SK-N-SH (cell line): ENCODE measurements around the gene CCNY. TPM values are rescaled to one million over a fixed set of nuclear protein-coding genes. Genes with fewer than 3 reads are reported as not detected.
"Not testable (repeated sequence)": the region's sequence is repeated elsewhere in the genome, so short reads cannot be mapped to it uniquely, and the experiment has no call there.

Experiments used
- CTCF ChIA-PET: fragments of 300-600, 350-600 bp; formaldehyde crosslinking; extraction: SDS; loops from one replicate; lab custom pipeline; 2021; lab: Yijun Ruan, JAX
- POLR2A ChIA-PET: fragments of 350-600 bp; sonication (Branson Sonifier 250); formaldehyde crosslinking; extraction: SDS; loops from one replicate; lab custom pipeline; 2020; ENCODE audit warnings: antibody characterized with exemption, inconsistent platforms; lab: Yijun Ruan, JAX
- DNase-seq: peaks from one replicate; pipeline ENCODE4 v3.0.0; 2012
- H2AFZ ChIP-seq: fragments of 200-600 bp; sonication (generic); 2 replicates; pipeline ENCODE4 v1.8.1; 2016; ENCODE audit warnings: antibody characterized with exemption, mild to moderate bottlenecking, low read depth
- H3F3A ChIP-seq: fragments of 200-600 bp; sonication (generic); replicated peaks from 2 replicates; pipeline ENCODE3; 2016; ENCODE audit warnings: antibody characterized with exemption, mild to moderate bottlenecking; ENCODE audit not compliant: insufficient read depth
- H3K27ac ChIP-seq, 2 experiments: fragments of 200-500 bp in 1 of 2; fragments of 200-600 bp in 1 of 2; sonication (Bioruptor generic) in 1 of 2; sonication (generic), shearing (Covaris generic) in 1 of 2; 2 replicates each; pipeline versions ENCODE4 v1.5.1 to v1.6.1; 2014 to 2016; ENCODE audit warnings: low read depth in 2 of 2, inconsistent platforms in 1 of 2, low read length in 1 of 2, mild to moderate bottlenecking in 1 of 2, mixed read lengths in 1 of 2
- H3K27me3 ChIP-seq: fragments of 200-600 bp; sonication (generic), shearing (Covaris generic); 2 replicates; pipeline ENCODE4 v1.6.1; 2016; ENCODE audit warnings: mixed run types; ENCODE audit not compliant: insufficient read depth
- H3K36me3 ChIP-seq, 2 experiments: fragments of 200-500 bp in 1 of 2; fragments of 200-600 bp in 1 of 2; sonication (Bioruptor generic) in 1 of 2; sonication (generic) in 1 of 2; replicated peaks in 1 of 2; 2 replicates each; pipeline versions ENCODE3 to v1.5.1; 2014 to 2016; ENCODE audit warnings: low read length in 1 of 2, mild to moderate bottlenecking in 1 of 2; ENCODE audit not compliant: insufficient read depth in 2 of 2, control insufficient read depth in 1 of 2
- H3K4me1 ChIP-seq, 2 experiments: fragments of 200-500 bp in 1 of 2; fragments of 200-600 bp in 1 of 2; sonication (Bioruptor generic) in 1 of 2; sonication (generic), shearing (Covaris generic) in 1 of 2; 2 replicates each; pipeline versions ENCODE4 v1.5.1 to v1.6.1; 2014 to 2016; ENCODE audit warnings: low read depth in 1 of 2, low read length in 1 of 2, mixed run types in 1 of 2; ENCODE audit not compliant: insufficient read depth in 2 of 2, control insufficient read depth in 1 of 2
- H3K4me2 ChIP-seq: fragments of 200-600 bp; sonication (generic), shearing (Covaris generic); 2 replicates; pipeline ENCODE4 v1.6.1; 2017; ENCODE audit warnings: mixed run types
- H3K4me3 ChIP-seq, 2 experiments: fragments of 200-500 bp in 1 of 2; fragments of 200-600 bp in 1 of 2; sonication (Bioruptor generic) in 1 of 2; sonication (generic), shearing (Covaris generic) in 1 of 2; 2 replicates each; pipeline versions ENCODE4 v1.5.1 to v1.8.1; 2014 to 2016; ENCODE audit warnings: low read depth in 2 of 2, inconsistent platforms in 1 of 2, low read length in 1 of 2, mild to moderate bottlenecking in 1 of 2, mixed read lengths in 1 of 2, moderate library complexity in 1 of 2
- H3K79me2 ChIP-seq: fragments of 200-600 bp; sonication (generic); 2 replicates; pipeline ENCODE4 v1.8.1; 2017; ENCODE audit warnings: mild to moderate bottlenecking; ENCODE audit not compliant: insufficient read depth
- H3K9ac ChIP-seq: fragments of 200-600 bp; sonication (generic); 2 replicates; pipeline ENCODE4 v1.6.1; 2017; ENCODE audit warnings: mixed run types
- H3K9me2 ChIP-seq: fragments of 200-600 bp; sonication (generic); 2 replicates; pipeline ENCODE4 v1.6.1; 2017; ENCODE audit warnings: mixed run types
- H3K9me3 ChIP-seq: fragments of 200-600 bp; sonication (generic); 2 replicates; pipeline ENCODE4 v1.6.1; 2017; ENCODE audit warnings: mixed run types, mild to moderate bottlenecking, moderate library complexity
- H4K20me1 ChIP-seq: fragments of 200-600 bp; sonication (generic); 2 replicates; pipeline ENCODE4 v1.6.1; 2017; ENCODE audit warnings: mild to moderate bottlenecking, mixed run types; ENCODE audit not compliant: insufficient read depth
- CHD2 ChIP-seq: fragments of 150-350 bp; IDR thresholded peaks from 2 replicates; pipeline ENCODE4 v1.6.1; 2018; ENCODE audit warnings: low read length; ENCODE audit not compliant: partially characterized antibody
- ELF1 ChIP-seq: IDR thresholded peaks from 2 replicates; pipeline ENCODE4 v1.4.0; 2012
- EZH2phosphoT487 ChIP-seq: fragments of 200-600 bp; sonication (generic); IDR thresholded peaks from 2 replicates; pipeline ENCODE4 v1.6.1; 2017; ENCODE audit warnings: low read depth, mixed run types, mild to moderate bottlenecking, antibody characterized with exemption, moderate library complexity, borderline replicate concordance
- FOXJ3 ChIP-seq: sonication (generic); formaldehyde crosslinking; IDR thresholded peaks from 2 replicates; pipeline ENCODE4 v1.5.1; 2020; ENCODE audit warnings: mild to moderate bottlenecking, missing genetic modification reagents
- IRF3 ChIP-seq: fragments of 150-350 bp; IDR thresholded peaks from 2 replicates; pipeline ENCODE4 v1.6.1; 2016; ENCODE audit warnings: mild to moderate bottlenecking, low read depth, low read length
- NFIC ChIP-seq: IDR thresholded peaks from 2 replicates; pipeline ENCODE4 v1.4.0; 2012; ENCODE audit warnings: borderline replicate concordance
- NRF1 ChIP-seq: IDR thresholded peaks from 2 replicates; pipeline ENCODE4 v1.6.1; 2012; ENCODE audit warnings: low read depth, mild to moderate bottlenecking, low read length
- PBX3 ChIP-seq: IDR thresholded peaks from 2 replicates; pipeline ENCODE4; 2012
- POLR2AphosphoS5 ChIP-seq: IDR thresholded peaks from 2 replicates; pipeline ENCODE4 v1.6.1; 2012; ENCODE audit warnings: low read depth, low read length
- RAD21 ChIP-seq: IDR thresholded peaks from 2 replicates; pipeline ENCODE4 v1.6.1; 2012; ENCODE audit warnings: mild to moderate bottlenecking, low read length
- RFX5 ChIP-seq: IDR thresholded peaks from 2 replicates; pipeline ENCODE4 v1.6.1; 2012; ENCODE audit warnings: mild to moderate bottlenecking, improper control_type of control experiment, low read length
- RXRA ChIP-seq: IDR thresholded peaks from 2 replicates; pipeline ENCODE4 v1.4.0; 2012; ENCODE audit warnings: low read depth, mild to moderate bottlenecking, borderline replicate concordance
- SIN3A ChIP-seq: IDR thresholded peaks from 2 replicates; pipeline ENCODE4 v1.6.1; 2012; ENCODE audit warnings: low read depth, mild to moderate bottlenecking, low read length, moderate library complexity, borderline replicate concordance
- TCF12 ChIP-seq: IDR thresholded peaks from 2 replicates; pipeline ENCODE4 v1.4.0; 2012
- TEAD4 ChIP-seq: IDR thresholded peaks from 2 replicates; pipeline ENCODE4 v1.4.0; 2012; ENCODE audit warnings: mild to moderate bottlenecking, borderline replicate concordance; ENCODE audit not compliant: insufficient read depth
- YY1 ChIP-seq: IDR thresholded peaks from 2 replicates; pipeline ENCODE4 v1.4.0; 2012; ENCODE audit warnings: low read depth, mild to moderate bottlenecking
- WGBS: methylation state at CpG from one replicate; pipeline ENCODE4 v1.1.6; 2017; ENCODE audit warnings: low lambda C conversion rate; 5-methylcytosine and 5-hydroxymethylcytosine counted together
- polyA plus RNA-seq, 3 experiments: library from polyadenylated mRNA; depleted of rRNA; stranded (reverse); fragments of >200 nt; gene quantifications; 2 replicates each; pipeline ENCODE4 v1.2.3, GENCODE V29; 2012
- TF ChIP-seq, protein P1 (sequence below): fragments of 150-350 bp; IDR thresholded peaks from 2 replicates; pipeline ENCODE4 v1.6.1; 2017; ENCODE audit warnings: antibody characterized with exemption, low read length, low read depth, borderline replicate concordance
- TF ChIP-seq, protein P2 (sequence below): IDR thresholded peaks from 2 replicates; pipeline ENCODE4 v1.6.1; 2012; ENCODE audit warnings: mild to moderate bottlenecking, low read depth, low read length, moderate library complexity
- TF ChIP-seq, protein P3 (sequence below): IDR thresholded peaks from 2 replicates; pipeline ENCODE4 v1.4.0; 2012; ENCODE audit warnings: low read depth

CCNY gene
- polyA plus RNA-seq, 1 of the 3 experiments (the other 2 are of a cell fraction) = 29.4 TPM

- 93% methylated on average over 7 of the region's 11 CpGs for WGBS
- CTCF ChIA-PET = no interaction called here
Observed at GRCh38 chr10:35517431-35518181, 181.3 kb downstream of the CCNY start.

GRCh38 chr10:35518187-35518586 is 181.9 kb downstream of the CCNY start:
- 64% methylated on average over 1 of the region's 1 CpG for WGBS
- H3F3A ChIP-seq, CTCF ChIA-PET: not testable (repeated sequence)

More at GRCh38 chr10:35517431-35518181, 181.3 kb downstream of the CCNY start:
- peaks cover 28% of the 10 kb centered on the region for H3K79me2 ChIP-seq
- H2AFZ ChIP-seq = no peak overlapping the region
- TF ChIP-seq, protein P1, sequence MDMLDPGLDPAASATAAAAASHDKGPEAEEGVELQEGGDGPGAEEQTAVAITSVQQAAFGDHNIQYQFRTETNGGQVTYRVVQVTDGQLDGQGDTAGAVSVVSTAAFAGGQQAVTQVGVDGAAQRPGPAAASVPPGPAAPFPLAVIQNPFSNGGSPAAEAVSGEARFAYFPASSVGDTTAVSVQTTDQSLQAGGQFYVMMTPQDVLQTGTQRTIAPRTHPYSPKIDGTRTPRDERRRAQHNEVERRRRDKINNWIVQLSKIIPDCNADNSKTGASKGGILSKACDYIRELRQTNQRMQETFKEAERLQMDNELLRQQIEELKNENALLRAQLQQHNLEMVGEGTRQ = no peak
- TF ChIP-seq POLR2AphosphoS5 = no peak
- TF ChIP-seq CHD2 = no peak
- TF ChIP-seq EZH2phosphoT487 = no peak
- no peak for TF ChIP-seq ELF1
- TF ChIP-seq, protein P2, sequence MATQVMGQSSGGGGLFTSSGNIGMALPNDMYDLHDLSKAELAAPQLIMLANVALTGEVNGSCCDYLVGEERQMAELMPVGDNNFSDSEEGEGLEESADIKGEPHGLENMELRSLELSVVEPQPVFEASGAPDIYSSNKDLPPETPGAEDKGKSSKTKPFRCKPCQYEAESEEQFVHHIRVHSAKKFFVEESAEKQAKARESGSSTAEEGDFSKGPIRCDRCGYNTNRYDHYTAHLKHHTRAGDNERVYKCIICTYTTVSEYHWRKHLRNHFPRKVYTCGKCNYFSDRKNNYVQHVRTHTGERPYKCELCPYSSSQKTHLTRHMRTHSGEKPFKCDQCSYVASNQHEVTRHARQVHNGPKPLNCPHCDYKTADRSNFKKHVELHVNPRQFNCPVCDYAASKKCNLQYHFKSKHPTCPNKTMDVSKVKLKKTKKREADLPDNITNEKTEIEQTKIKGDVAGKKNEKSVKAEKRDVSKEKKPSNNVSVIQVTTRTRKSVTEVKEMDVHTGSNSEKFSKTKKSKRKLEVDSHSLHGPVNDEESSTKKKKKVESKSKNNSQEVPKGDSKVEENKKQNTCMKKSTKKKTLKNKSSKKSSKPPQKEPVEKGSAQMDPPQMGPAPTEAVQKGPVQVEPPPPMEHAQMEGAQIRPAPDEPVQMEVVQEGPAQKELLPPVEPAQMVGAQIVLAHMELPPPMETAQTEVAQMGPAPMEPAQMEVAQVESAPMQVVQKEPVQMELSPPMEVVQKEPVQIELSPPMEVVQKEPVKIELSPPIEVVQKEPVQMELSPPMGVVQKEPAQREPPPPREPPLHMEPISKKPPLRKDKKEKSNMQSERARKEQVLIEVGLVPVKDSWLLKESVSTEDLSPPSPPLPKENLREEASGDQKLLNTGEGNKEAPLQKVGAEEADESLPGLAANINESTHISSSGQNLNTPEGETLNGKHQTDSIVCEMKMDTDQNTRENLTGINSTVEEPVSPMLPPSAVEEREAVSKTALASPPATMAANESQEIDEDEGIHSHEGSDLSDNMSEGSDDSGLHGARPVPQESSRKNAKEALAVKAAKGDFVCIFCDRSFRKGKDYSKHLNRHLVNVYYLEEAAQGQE = no peak
- no peak for TF ChIP-seq TEAD4
- TF ChIP-seq TCF12 = no peak
- TF ChIP-seq RAD21 = no peak
- TF ChIP-seq YY1 = no peak
- no peak for TF ChIP-seq FOXJ3 (CRISPR knock-in tag)
- no peak for TF ChIP-seq PBX3
- TF ChIP-seq SIN3A = no peak
- no peak for TF ChIP-seq RXRA
- TF ChIP-seq, protein P3, sequence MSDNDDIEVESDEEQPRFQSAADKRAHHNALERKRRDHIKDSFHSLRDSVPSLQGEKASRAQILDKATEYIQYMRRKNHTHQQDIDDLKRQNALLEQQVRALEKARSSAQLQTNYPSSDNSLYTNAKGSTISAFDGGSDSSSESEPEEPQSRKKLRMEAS = no peak
- TF ChIP-seq IRF3 = no peak
- TF ChIP-seq NRF1 = no peak
- no peak for TF ChIP-seq RFX5
- TF ChIP-seq NFIC = no peak
- TF ChIP-seq, all 33 proteins: peak for 0
- DNase-seq = no peak
- peak overlapping the region in 1 of 2 experiments; percentile 76; a peak in 2 of 4 replicates for H3K27ac ChIP-seq
- H3K36me3 ChIP-seq = no peaks in the 10 kb centered on the region
- peaks cover 0 to 7% of the 10 kb centered on the region in 2 experiments; a peak in 1 of 4 replicates for H3K4me1 ChIP-seq
- H3K27me3 ChIP-seq = no peaks in the 10 kb centered on the region
- H3K9me3 ChIP-seq = no peaks in the 10 kb centered on the region
- 0 out of 2 replicates have a peak, but pooled peaks cover 9% of the 10 kb centered on the region for H4K20me1 ChIP-seq
- H3K9me2 ChIP-seq = no peaks in the 10 kb centered on the region
- H3K9ac ChIP-seq = no peak overlapping the region
- no peak overlapping the region for H3K4me3 ChIP-seq
- no peaks in the 10 kb centered on the region for H3F3A ChIP-seq
- POLR2A ChIA-PET = no interaction called here
- no peak overlapping the region for H3K4me2 ChIP-seq

More at GRCh38 chr10:35518187-35518586, 181.9 kb downstream of the CCNY start:
- H3K4me1 ChIP-seq, POLR2A ChIA-PET, H3K9ac ChIP-seq, H3K4me3 ChIP-seq, H3K36me3 ChIP-seq, H4K20me1 ChIP-seq, H3K27me3 ChIP-seq, H3K4me2 ChIP-seq, H3K9me2 ChIP-seq, H3K9me3 ChIP-seq, H2AFZ ChIP-seq, DNase-seq: not testable (repeated sequence)
- H3K27ac ChIP-seq = peak overlapping the region in 1 of 2 experiments; percentile 76; a peak in 2 of 4 replicates
- H3K79me2 ChIP-seq = peaks cover 29% of the 10 kb centered on the region
